ENCODE measurements around the gene ITGB8.

Gene ITGB8

GRCh38 chr7:20350996-20351692, 20.4 kb downstream of the ITGB8 start:
- TF ChIP-seq CTCF (IDR thresholded peaks at IDR 0.05; ENCODE audit: low read depth, low read length), result no peak
- H3K27me3 ChIP-seq (ENCODE audit: insufficient read depth, low read depth, severe bottlenecking), result no peaks in the 10 kb centered on the region
- DNase-seq, result no peak
- no peak overlapping the region for H3K4me3 ChIP-seq (ENCODE audit: low read depth, low read length)
- H3K9me3 ChIP-seq (ENCODE audit: severe bottlenecking), result no peaks in the 10 kb centered on the region
- no peak overlapping the region for H3K27ac ChIP-seq
- H3K36me3 ChIP-seq, result no peaks in the 10 kb centered on the region

DNA sequence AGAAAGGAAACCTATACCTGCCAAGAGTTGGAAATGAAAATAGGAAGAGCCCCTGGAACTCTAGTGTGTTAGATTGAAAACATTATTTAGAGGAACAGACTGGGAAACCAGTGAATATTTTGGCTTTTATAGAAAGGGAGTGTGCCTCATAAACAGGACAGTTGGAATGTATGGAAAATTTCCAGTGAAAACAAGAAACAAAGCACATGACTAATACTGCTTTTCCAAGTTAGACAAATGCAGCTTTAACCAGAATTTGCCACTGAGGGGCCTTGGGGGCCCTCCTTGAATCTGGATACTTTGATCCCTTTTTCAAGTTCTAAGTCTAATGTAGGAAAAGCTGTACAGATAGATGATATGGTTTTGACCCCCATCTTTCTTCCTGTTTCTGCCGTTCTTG, 21.2 kb downstream of the ITGB8 start:
- Histone ChIP-seq H3K9me3 (ENCODE audit: severe bottlenecking) (no peaks in the 10 kb centered on the region), H3K27ac (no peak overlapping the region), H3K27me3 (ENCODE audit: insufficient read depth, low read depth, severe bottlenecking) (no peaks in the 10 kb centered on the region), H3K4me3 (ENCODE audit: low read depth, low read length) (no peak overlapping the region), H3K36me3 (no peaks in the 10 kb centered on the region)
- DNase-seq, result no peak
- no peak for TF ChIP-seq CTCF (IDR thresholded peaks at IDR 0.05; ENCODE audit: low read depth, low read length)

DNA sequence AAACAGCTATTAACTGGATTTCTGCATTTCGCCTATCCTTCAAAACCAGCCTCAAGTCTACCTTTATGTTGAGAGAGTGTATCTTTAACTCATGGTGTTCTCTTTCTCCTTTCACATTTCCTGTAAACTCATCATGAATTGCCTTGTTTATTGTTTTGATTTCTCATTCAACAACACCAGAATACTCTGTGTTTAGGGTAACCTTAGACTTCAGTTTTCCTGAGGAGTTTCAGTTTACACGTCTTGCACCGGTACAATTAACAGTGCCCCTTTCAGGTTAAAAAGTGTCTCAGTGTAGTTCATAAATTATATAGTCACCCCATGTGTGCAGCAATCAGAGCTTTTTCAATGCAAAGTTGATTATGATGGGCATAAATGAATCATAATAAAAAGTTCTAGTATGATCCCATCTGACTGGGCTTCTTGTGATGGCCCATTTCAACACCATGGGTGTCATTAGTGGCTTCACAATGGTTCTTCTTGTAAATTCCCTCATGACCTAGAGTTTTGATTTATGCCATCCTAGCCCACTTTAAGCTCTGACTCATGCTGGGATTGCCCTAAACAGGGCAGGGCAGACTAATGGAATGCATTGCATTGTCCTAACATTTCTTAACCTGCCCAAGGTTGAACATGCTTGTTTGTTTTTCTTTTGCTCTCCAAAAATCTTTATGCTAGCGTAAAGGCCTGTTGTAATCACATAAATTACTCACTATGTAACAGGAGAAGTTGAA, 22.0 kb downstream of the ITGB8 start:
- no peak for DNase-seq
- no peaks in the 10 kb centered on the region for H3K9me3 ChIP-seq (ENCODE audit: severe bottlenecking)
- H3K27ac ChIP-seq, result no peak overlapping the region
- TF ChIP-seq CTCF (IDR thresholded peaks at IDR 0.05; ENCODE audit: low read depth, low read length), result no peak
- H3K36me3 ChIP-seq, result no peaks in the 10 kb centered on the region
- H3K27me3 ChIP-seq (ENCODE audit: insufficient read depth, low read depth, severe bottlenecking), result no peaks in the 10 kb centered on the region
- H3K4me3 ChIP-seq (ENCODE audit: low read depth, low read length), result no peak overlapping the region

DNA sequence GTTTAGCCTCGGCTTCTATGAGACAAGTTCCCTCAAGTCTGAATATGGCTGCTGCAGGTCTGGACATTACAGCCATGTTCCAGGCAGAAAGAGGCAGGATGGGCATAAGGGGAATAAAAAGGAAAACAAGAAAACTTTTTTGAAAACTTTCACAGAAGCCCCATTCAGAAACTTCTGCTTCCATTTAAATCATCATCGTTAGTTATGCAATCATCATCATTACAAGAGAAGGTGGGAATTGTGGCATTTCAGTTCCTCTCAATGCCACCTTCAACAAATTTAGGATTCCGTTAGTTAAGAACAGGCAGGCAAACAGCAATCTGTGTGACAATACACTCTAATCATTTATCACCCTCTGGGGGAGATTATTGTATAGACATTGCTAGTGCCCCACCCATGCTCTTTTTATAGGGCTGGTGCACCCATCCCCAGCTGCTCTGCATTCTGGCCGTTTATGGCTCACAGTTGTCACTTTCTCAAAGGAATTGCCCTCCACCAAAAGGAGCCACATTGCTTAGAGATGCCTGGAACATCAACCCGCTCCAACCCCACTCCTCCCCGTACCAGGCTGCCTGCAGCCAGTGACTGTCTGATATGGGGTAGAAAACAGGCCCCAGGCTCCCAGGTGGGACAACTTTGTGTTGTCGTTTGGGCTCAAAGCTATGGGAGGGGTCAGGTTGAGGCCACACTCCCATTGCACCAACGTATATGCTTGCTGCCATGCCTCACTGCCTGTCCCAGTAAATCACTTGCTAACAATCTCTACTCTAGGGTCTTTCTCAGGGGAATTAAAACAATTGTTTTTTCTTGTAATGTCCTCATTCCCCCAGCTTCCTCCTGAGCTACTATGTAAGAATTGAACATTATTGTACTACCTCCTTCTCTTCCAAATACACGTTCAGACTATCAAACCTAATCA, 24.2 kb downstream of the ITGB8 start:
- Histone ChIP-seq H3K27ac (no peak overlapping the region), H3K4me3 (ENCODE audit: low read depth, low read length) (no peak overlapping the region), H3K9me3 (ENCODE audit: severe bottlenecking) (no peaks in the 10 kb centered on the region), H3K27me3 (ENCODE audit: insufficient read depth, low read depth, severe bottlenecking) (no peaks in the 10 kb centered on the region), H3K36me3 (no peaks in the 10 kb centered on the region)
- no peak for DNase-seq
- TF ChIP-seq CTCF (IDR thresholded peaks at IDR 0.05; ENCODE audit: low read depth, low read length), result no peak

- H3K36me3 ChIP-seq, result no peaks in the 10 kb centered on the region
- H3K27ac ChIP-seq, result no peak overlapping the region
- DNase-seq, result no peak
- no peaks in the 10 kb centered on the region for H3K9me3 ChIP-seq (ENCODE audit: severe bottlenecking)
- H3K4me3 ChIP-seq (ENCODE audit: low read depth, low read length), result no peak overlapping the region
- no peaks in the 10 kb centered on the region for H3K27me3 ChIP-seq (ENCODE audit: insufficient read depth, low read depth, severe bottlenecking)
- no peak for TF ChIP-seq CTCF (IDR thresholded peaks at IDR 0.05; ENCODE audit: low read depth, low read length)
These were observed 27.4 kb downstream of the ITGB8 start for GRCh38 chr7:20358106-20358505.
